Activated gamma-delta T cell treated with anti-CD3 and anti-CD28 coated beads, Interleukin-2, amount 50 U/mL, for 16 hours (primary cell): ENCODE measurements around the gene BICDL1.
"Not testable (repeated sequence)": the region's sequence is repeated elsewhere in the genome, so short reads cannot be mapped to it uniquely, and the experiment has no call there.

Experiments used
- DNase-seq: peaks from one replicate; pipeline ENCODE4 v3.0.0-alpha.2; 2020; ENCODE audit warnings: low read depth

The BICDL1 gene

DNA sequence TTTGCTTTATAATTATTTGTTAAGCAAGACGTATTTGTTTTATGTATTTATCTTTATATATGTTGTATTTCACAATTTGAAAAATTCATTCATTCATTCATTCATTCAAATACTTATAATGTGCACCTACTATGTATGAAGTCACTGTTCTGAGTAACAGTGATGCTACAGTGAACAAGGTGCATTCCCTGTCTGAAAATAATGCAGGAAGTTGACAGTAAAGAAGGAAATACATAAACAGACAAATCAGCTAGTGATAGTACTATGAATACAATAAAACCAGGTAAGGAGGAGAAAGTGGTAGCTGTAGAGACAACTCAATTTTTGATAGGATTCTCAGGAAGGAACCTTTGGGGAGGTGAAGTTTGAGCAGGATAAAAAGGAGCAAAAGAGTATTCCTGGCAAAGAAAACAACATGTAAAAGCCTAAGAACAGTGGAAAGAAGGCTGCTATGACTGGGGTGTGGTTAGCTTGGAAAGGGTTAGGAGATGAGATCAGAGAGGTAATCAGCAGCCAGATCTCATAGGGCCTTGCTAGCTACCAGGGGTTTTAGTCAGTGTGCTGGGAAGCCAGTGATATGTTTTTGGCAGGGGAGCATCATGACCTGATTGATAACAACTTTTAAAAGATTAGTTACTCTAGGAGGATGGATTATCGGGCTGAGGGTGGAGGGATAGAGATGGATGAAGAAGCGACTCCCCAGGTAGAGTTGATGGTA is 17.4 kb downstream of the BICDL1 start:
- no peak for DNase-seq

GRCh38 chr12:120007272-120007671 is 18.2 kb downstream of the BICDL1 start:
- DNase-seq = peak; percentile 75

DNA sequence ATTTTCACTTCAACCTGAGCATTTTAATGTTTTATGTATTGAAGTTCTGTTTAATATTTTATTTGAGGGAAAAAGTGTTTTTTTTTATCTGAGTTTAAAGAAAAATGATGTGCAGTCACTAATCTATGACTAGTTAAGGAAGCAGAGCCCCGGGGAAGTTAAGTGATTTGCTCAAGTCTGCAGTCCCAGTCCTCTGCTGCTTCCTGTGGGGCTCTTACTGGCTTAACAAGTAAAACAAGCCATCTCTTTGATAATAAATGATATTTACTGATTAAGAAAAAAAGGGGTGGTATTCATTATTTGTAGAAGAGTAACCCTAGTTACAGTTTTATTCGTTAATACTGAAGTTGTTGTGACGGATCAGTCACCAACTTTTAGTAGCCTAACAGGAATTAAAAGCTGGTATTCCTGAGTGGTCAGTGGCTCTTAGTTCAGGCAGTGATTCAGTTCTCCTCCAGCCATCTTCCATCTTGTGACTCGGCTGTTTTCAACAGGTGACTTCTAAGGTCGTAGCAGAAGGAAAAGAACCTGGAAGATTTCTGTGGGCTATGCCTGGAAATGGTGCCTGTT is 21.7 kb downstream of the BICDL1 start:
- no peak for DNase-seq

- DNase-seq = peak; percentile 67
Measured at GRCh38 chr12:120012067-120012621, 23.1 kb downstream of the BICDL1 start.

DNA sequence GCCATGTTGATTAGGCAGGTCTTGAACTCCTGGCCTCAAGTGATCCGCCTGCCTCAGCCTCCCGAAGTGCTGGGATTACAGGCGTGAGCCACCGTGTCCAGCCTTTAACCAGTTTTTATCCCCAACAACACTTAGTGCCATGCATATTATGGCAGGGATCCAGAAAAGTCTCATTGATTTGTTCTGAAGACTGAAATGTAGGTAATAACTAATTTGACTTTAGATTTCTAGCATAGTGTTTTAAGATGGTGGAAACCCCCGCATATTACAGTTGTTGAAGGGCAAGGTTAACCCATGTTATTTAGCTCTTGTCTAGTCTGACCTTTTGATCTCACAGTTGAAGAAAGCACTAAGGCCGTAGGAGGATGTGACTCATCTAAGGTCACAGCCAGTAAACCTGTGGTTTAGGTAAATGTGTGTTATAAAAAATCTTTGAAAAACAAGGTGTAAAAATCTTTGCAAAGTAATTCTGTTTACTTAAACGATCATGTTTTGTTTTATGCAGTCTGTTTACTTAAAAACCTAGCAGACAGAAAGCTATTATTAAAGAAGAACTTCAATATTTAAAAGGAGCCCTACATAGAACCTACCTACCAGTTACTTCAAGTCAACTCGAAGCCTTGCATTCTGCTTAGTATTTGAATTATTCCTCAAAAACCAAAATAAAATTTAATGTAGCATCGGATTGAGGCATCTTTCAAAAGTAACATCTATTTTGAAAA is 24.8 kb downstream of the BICDL1 start:
- peak; percentile 56 for DNase-seq

GRCh38 chr12:120014381-120014735 is 25.3 kb downstream of the BICDL1 start:
- not testable (repeated sequence) for DNase-seq

GRCh38 chr12:120015313-120015712 is 26.3 kb downstream of the BICDL1 start:
- peak; percentile 39 for DNase-seq

DNA sequence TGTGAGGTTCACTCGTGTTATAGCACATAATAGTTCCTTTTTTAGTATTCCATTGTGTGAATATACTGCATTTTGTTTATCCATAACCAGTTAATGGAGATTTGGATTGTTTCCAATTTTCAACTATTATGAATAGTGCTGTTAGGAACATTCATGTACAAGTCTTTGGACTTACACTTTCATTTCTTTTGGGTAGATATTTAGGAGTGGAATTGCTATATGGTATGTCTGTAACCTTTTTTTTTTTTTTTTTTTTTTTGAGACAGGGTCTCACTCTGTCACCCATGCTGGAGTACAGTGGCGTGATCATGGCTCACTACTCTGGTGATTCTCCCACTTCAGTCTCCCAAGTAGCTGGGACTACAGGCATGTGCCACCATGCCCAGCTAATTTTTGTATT is 27.2 kb downstream of the BICDL1 start:
- not testable (repeated sequence) for DNase-seq

DNA sequence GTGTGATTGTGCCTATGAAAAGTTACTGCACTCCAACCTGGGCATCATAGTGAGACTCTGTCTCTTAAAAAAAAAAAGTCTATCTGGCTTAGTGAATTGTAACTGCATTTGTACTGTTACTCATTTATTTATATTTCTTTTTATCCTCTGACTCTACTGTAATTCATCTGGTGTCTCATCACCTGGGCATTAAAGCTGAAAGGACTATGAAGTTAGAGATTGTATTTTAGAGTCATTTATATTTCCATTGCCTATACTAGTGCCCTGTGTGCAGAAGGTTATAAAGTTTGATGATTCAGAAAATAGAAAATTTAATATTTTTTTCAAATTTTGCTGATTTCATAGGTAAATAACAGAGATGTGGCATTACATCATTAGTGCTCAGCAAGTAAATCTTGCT is 30.2 kb downstream of the BICDL1 start:
- no peak for DNase-seq

GRCh38 chr12:120019938-120020337 is 30.9 kb downstream of the BICDL1 start:
- no peak for DNase-seq

DNA sequence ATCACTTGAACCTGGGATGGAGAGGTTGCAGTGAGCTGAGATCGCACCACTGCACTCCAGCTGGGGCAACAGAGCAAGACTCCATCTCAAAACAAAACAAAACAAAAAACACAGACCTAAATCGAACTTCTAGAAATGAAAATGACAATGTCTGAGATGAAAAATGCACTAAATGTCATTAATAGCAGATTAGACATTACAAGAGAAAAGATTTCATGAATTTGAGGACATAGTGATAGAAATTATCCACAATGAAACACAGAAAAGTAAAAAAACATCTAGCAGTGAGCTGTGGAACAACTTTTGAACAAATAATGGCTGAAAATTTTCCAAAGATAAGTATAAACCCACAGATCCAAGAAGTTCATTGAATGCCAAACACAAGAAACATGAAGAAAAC is 35.2 kb downstream of the BICDL1 start:
- no peak for DNase-seq

- DNase-seq = no peak
Measured at GRCh38 chr12:120025640-120026039, 36.6 kb downstream of the BICDL1 start.

GRCh38 chr12:120032242-120032641 is 43.2 kb downstream of the BICDL1 start:
- no peak for DNase-seq

DNA sequence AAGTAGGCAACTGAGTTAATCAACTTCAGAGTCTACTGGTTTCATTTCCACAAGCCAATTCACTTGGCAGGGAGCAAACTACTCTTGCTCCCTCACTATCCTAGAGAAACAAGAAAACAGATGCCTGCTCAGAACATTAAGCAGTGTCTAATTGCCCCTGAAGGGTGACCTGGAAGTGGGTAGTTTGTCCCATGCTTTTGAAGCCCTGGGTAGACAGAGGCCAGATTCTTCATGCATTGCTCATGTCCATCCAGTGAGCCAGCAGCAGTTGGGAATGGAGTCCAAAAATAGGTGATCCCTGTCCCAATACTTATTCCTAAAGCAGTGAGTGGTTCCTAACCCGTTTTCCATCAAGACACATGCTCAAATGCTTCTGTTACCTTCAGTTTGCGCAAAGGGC is 48.8 kb downstream of the BICDL1 start:
- DNase-seq = no peak

DNA sequence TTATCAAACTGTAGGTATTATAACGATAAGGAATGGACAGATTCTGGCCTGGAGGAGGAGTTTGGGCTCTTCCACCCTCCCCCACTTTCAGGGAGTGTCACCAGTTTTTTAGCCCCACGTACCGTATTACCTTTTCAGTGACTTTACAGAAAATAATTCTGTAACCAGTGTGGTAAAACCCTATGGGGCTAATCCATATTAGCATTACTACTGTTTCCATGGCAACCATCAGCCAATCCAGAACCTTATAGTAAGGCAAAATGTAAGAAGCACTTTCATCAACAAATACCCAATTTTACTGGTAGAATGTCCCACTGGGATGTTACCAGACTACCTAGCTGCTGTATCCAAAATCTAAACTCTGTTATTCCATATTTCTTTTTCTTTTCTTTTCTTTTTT is 50.7 kb downstream of the BICDL1 start:
- no peak for DNase-seq

DNA sequence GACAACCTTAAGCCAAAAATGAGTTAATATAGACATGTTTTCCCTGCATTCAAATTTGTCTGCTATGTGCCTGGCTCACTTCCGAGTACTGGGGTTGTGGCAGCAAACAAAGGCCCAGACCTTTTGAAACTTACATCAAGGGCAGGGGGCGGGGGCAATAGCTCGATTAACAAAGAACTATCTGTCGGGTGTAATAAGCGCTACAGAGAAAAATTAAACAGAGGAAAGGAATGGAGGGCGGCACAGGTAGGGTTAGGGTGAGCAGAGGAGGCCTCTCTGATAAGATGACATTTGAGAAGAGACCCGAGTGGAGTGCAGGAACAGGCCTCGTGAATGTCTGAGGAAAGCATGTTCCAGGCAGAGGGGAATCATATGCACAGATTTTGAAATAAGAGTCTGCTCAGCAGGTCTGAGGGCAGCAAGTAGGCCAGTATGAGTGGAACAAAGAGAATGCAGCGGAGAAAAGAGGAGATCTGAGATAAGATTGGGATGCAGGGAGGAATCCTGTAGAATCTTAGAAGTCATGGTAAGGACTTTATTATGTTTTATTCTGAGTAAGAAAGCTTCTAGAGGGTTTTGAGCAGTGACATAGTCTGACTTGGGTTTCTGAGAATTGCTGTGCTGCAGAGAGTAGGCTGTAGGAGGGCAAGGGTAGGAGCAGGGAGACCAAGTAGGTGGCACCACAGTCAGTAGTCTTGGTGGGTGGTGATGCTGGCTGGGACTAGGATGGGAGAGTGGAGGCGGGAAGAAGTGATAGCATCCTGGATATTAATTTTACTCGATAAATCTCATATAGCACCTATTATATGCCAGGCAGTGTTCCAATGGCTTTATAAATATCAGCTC is 52.6 kb downstream of the BICDL1 start:
- peak; percentile 19 for DNase-seq

DNA sequence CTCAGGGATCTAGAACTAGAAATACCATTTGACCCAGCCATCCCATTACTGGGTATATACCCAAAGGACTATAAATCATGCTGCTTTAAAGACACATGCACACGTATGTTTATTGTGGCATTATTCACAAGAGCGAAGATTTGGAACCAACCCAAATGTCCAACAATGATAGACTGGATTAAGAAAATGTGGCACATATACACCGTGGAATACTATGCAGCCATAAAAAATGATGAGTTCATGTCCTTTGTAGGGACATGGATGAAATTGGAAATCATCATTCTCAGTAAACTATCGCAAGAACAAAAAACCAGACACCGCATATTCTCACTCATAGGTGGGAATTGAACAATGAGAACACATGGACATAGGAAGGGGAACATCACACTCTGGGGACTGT is 56.3 kb downstream of the BICDL1 start:
- not testable (repeated sequence) for DNase-seq

DNA sequence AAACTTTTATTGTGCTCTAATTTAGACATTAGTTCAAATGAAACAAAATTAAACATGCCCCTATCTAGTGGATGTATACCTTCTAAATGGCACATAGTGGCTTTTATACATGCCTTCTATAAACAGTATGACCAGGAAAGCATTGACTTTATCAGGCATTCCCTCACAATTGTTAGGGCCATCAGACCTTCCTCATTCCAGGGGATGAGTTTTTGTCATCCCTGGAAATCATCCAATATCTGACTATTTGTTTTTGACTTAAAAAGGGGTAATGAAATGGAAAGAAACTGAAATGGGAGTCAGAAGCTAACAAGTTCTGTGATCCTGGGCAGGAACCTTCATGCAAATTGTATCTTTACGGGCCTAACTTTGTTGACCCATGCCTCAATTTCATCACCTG is 58.0 kb downstream of the BICDL1 start:
- no peak for DNase-seq

- DNase-seq = no peak
Measured at GRCh38 chr12:120048263-120048662, 59.2 kb downstream of the BICDL1 start.

GRCh38 chr12:120049426-120049825 is 60.4 kb downstream of the BICDL1 start:
- DNase-seq = no peak

- DNase-seq = no peak
Measured at GRCh38 chr12:120051535-120051934, 62.5 kb downstream of the BICDL1 start.

DNA sequence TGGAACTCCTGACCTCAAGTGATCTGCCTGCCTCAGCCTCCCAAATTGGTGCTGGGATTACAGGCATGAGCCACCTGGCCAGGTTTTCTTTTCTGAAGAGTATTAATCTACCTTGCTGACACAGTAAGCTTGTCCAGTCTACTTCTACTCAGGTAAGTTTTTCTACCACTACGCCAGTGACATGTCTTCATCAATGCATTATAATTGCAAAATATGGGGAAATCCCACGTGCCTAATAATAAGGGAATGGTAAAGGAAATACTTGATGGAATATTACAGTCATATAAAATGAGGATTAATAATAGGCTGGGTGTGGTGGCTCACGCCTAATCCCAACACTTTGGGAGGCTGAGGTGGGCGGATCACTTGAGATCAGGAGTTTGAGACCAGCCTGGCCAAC is 65.3 kb downstream of the BICDL1 start:
- no peak for DNase-seq
